H9 (cell line): ENCODE measurements around the gene UXT. TPM values are rescaled to one million over a fixed set of nuclear protein-coding genes. Genes with fewer than 3 reads are reported as not detected.

Experiments used
- DNase-seq: peaks from one replicate; pipeline ENCODE4 v3.0.0-alpha.2; 2017
- H2AFZ ChIP-seq: one replicate; pipeline ENCODE4 v1.6.1; 2013; ENCODE audit warnings: mild to moderate bottlenecking, low read length, control low read depth, moderate library complexity
- H2AK5ac ChIP-seq: 2 replicates; pipeline ENCODE4 v1.6.1; 2013; ENCODE audit warnings: low read length, control low read depth, mixed read lengths; ENCODE audit not compliant: insufficient read length
- H2BK120ac ChIP-seq: one replicate; pipeline ENCODE4 v1.6.1; 2013; ENCODE audit warnings: low read depth, mild to moderate bottlenecking, low read length, control low read depth, inconsistent platforms; ENCODE audit not compliant: poor library complexity, severe bottlenecking
- H2BK12ac ChIP-seq: 2 replicates; pipeline ENCODE4 v1.6.1; 2013; ENCODE audit warnings: low read length, control low read depth, mixed read lengths, low read depth; ENCODE audit not compliant: insufficient read length
- H2BK15ac ChIP-seq: 2 replicates; pipeline ENCODE4 v1.6.1; 2013; ENCODE audit warnings: low read depth, low read length, control low read depth
- H2BK20ac ChIP-seq: one replicate; pipeline ENCODE4 v1.6.1; 2013; ENCODE audit warnings: low read depth, mild to moderate bottlenecking, low read length, control low read depth, inconsistent platforms; ENCODE audit not compliant: poor library complexity, severe bottlenecking
- H2BK5ac ChIP-seq: 2 replicates; pipeline ENCODE4 v1.6.1; 2013; ENCODE audit warnings: low read length, control low read depth, mixed read lengths; ENCODE audit not compliant: insufficient read length
- H3K14ac ChIP-seq: 2 replicates; pipeline ENCODE4 v1.6.1; 2013; ENCODE audit warnings: low read length, control low read depth; ENCODE audit not compliant: insufficient read depth
- H3K18ac ChIP-seq: 2 replicates; pipeline ENCODE4 v1.6.1; 2013; ENCODE audit warnings: low read depth, mild to moderate bottlenecking, mixed read lengths, low read length, control low read depth; ENCODE audit not compliant: insufficient read length
- H3K23ac ChIP-seq: 2 replicates; pipeline ENCODE4 v1.6.1; 2013; ENCODE audit warnings: low read length, control low read depth, mixed read lengths, low read depth; ENCODE audit not compliant: insufficient read length
- H3K23me2 ChIP-seq: 2 replicates; pipeline ENCODE4 v1.6.1; 2013; ENCODE audit warnings: low read depth, mild to moderate bottlenecking, mixed read lengths, low read length, control low read depth; ENCODE audit not compliant: insufficient read length, poor library complexity, severe bottlenecking
- H3K27ac ChIP-seq: 2 replicates; pipeline ENCODE4 v1.5.1; 2013; ENCODE audit warnings: low read length, control low read depth, mixed read lengths, low read depth; ENCODE audit not compliant: insufficient read length
- H3K27me3 ChIP-seq: 2 replicates; pipeline ENCODE4 v1.6.1; 2013; ENCODE audit warnings: low read length, control low read depth, inconsistent platforms; ENCODE audit not compliant: insufficient read depth
- H3K4ac ChIP-seq: 2 replicates; pipeline ENCODE4 v1.6.1; 2013; ENCODE audit warnings: low read depth, mild to moderate bottlenecking, control low read depth, inconsistent platforms, low read length, moderate library complexity
- H3K4me1 ChIP-seq: 2 replicates; pipeline ENCODE4 v1.6.1; 2013; ENCODE audit warnings: low read length, control low read depth, inconsistent platforms; ENCODE audit not compliant: insufficient read depth
- H3K4me2 ChIP-seq: 2 replicates; pipeline ENCODE4 v1.6.1; 2013; ENCODE audit warnings: low read length, control low read depth, mixed read lengths; ENCODE audit not compliant: insufficient read length, insufficient read depth
- H3K56ac ChIP-seq: 2 replicates; pipeline ENCODE4 v1.6.1; 2013; ENCODE audit warnings: low read depth, mild to moderate bottlenecking, mixed read lengths, low read length, control low read depth; ENCODE audit not compliant: insufficient read length
- H3K79me1 ChIP-seq: 2 replicates; pipeline ENCODE4 v1.6.1; 2013; ENCODE audit warnings: low read depth, mild to moderate bottlenecking, moderate library complexity, low read length, control low read depth, inconsistent platforms; ENCODE audit not compliant: insufficient read depth, poor library complexity, severe bottlenecking
- H3K79me2 ChIP-seq: 2 replicates; pipeline ENCODE4 v1.6.1; 2013; ENCODE audit warnings: low read length, control low read depth, inconsistent platforms; ENCODE audit not compliant: insufficient read depth
- H3K9ac ChIP-seq: 2 replicates; pipeline ENCODE4 v1.6.1; 2013; ENCODE audit warnings: low read length, control low read depth, mixed read lengths; ENCODE audit not compliant: insufficient read length; ENCODE audit errors: extremely low read depth
- H3K9me3 ChIP-seq: one replicate; pipeline ENCODE4 v1.6.1; 2013; ENCODE audit warnings: low read depth, low read length, inconsistent platforms; ENCODE audit not compliant: control insufficient read depth
- H3T11ph ChIP-seq: one replicate; pipeline ENCODE4 v1.6.1; 2013; ENCODE audit warnings: mild to moderate bottlenecking, low read length, control low read depth, inconsistent platforms
- H4K20me1 ChIP-seq: one replicate; pipeline ENCODE4 v1.6.1; 2013; ENCODE audit not compliant: control insufficient read depth, insufficient read length, insufficient read depth
- H4K5ac ChIP-seq: 2 replicates; pipeline ENCODE4 v1.6.1; 2013; ENCODE audit warnings: low read depth, mild to moderate bottlenecking, mixed read lengths, low read length, control low read depth; ENCODE audit not compliant: insufficient read length
- H4K8ac ChIP-seq: replicated peaks from 2 replicates; pipeline ENCODE4 v1.6.1; 2013; ENCODE audit warnings: low read length, control low read depth, mixed read lengths, low read depth; ENCODE audit not compliant: insufficient read length
- H4K91ac ChIP-seq: 2 replicates; pipeline ENCODE4 v1.6.1; 2013; ENCODE audit warnings: low read depth, mild to moderate bottlenecking, moderate library complexity, mixed read lengths, low read length, control low read depth; ENCODE audit not compliant: insufficient read length
- H3K27ac Mint-ChIP-seq, 3 experiments: 2 replicates in 2 of 3; 3 replicates in 1 of 3; pipeline ENCODE4 v1.8.0; 2020 to 2021; ENCODE audit warnings: mixed read lengths in 3 of 3, mild to moderate bottlenecking in 1 of 3, moderate library complexity in 1 of 3
- H3K27me3 Mint-ChIP-seq: 2 replicates; pipeline ENCODE4 v1.8.0; 2021; ENCODE audit warnings: low read depth, mild to moderate bottlenecking, moderate library complexity, mixed read lengths
- H3K36me3 Mint-ChIP-seq, 3 experiments: 2 replicates in 2 of 3; 3 replicates in 1 of 3; pipeline ENCODE4 v1.8.0; 2020 to 2021; ENCODE audit warnings: low read depth in 3 of 3, mixed read lengths in 3 of 3; ENCODE audit not compliant: insufficient read depth in 1 of 3
- H3K4me1 Mint-ChIP-seq, 2 experiments: 2 replicates each; pipeline ENCODE4 v1.8.0; 2020; ENCODE audit warnings: mixed read lengths in 2 of 2
- H3K4me3 Mint-ChIP-seq, 2 experiments: 2 replicates in 1 of 2; 3 replicates in 1 of 2; pipeline ENCODE4 v1.8.0; 2020 to 2021; ENCODE audit warnings: mild to moderate bottlenecking in 2 of 2, mixed read lengths in 2 of 2, moderate library complexity in 1 of 2
- H3K9me3 Mint-ChIP-seq, 2 experiments: 2 replicates in 1 of 2; 3 replicates in 1 of 2; pipeline ENCODE4 v1.8.0; 2020; ENCODE audit warnings: mild to moderate bottlenecking in 2 of 2, mixed read lengths in 2 of 2, moderate library complexity in 1 of 2
- WGBS: extraction: QIAGEN DNeasy Blood & Tissue Kit; methylation state at CpG from one replicate; pipeline ENCODE4 v1.1.7; 2013; ENCODE audit warnings: missing lambda C conversion rate, low lambda C conversion rate, mixed read lengths; ENCODE audit not compliant: insufficient read length; ENCODE audit errors: extremely low coverage; 5-methylcytosine and 5-hydroxymethylcytosine counted together
- total RNA-seq: library from RNA; stranded (reverse); gene quantifications from 2 replicates; pipeline ENCODE4 v1.2.1, GENCODE V29; 2021
- TF ChIP-seq, protein P1 (sequence below): fragments of 200-600 bp; sonication (generic); conservative IDR thresholded peaks from 3 replicates; pipeline ENCODE4 v1.8.0; 2021; ENCODE audit warnings: antibody characterized with exemption, mild to moderate bottlenecking

The UXT gene
- total RNA-seq, 1 experiment from 2014 or later = 95.1 TPM

DNA sequence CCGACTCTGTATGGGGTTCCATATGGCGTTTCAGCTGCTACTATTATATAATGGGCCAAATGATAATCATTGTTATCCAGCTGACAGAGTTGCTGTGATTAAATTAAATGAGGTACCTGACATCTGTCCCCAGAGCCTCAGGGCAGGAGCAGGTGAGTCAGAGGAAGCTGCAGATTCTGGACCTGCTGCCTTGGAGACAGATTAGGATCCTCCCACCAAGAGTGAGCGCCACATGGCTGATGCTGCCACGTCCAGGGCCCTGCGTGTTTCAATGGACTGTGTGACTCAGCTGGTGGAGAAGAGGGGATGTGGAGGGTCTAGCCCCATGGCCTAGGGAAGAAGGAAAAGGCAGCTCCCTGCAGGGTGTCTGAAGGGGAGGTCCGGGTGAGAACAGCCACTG lies 28.3 kb upstream of the UXT start:
- Histone ChIP-seq H3K56ac (no peak overlapping the region), H3K14ac (no peak overlapping the region), H3K23ac (no peak overlapping the region), H3K4me2 (no peak overlapping the region), H3K4me1 (no peaks in the 10 kb centered on the region), H2BK12ac (no peak overlapping the region), H3K23me2 (no peaks in the 10 kb centered on the region), H4K8ac (no peak overlapping the region), H2BK120ac (no peak overlapping the region), H3T11ph (no peak overlapping the region), H4K20me1 (no peaks in the 10 kb centered on the region), H2BK5ac (no peak overlapping the region), H2AFZ (no peak overlapping the region), H3K18ac (no peak overlapping the region), H4K91ac (no peak overlapping the region), H2AK5ac (no peak overlapping the region), H2BK20ac (no peak overlapping the region), H2BK15ac (no peak overlapping the region), H4K5ac (no peak overlapping the region), H3K79me1 (no peaks in the 10 kb centered on the region), H3K27ac (no peak overlapping the region), H3K9me3 (peaks cover 46% of the 10 kb centered on the region), H3K9ac (no peak overlapping the region), H3K27me3 (no peaks in the 10 kb centered on the region), H3K4ac (no peak overlapping the region), H3K79me2 (no peaks in the 10 kb centered on the region)
- Mint-ChIP-seq H3K4me3 (no peak overlapping the region), H3K9me3 (peaks cover 65 to 72% of the 10 kb centered on the region in 2 experiments), H3K27me3 (peaks cover 4% of the 10 kb centered on the region), H3K27ac (no peak overlapping the region), H3K36me3 (no peaks in the 10 kb centered on the region; a peak in 2 of 7 replicates), H3K4me1 (no peaks in the 10 kb centered on the region)
- TF ChIP-seq, protein P1, sequence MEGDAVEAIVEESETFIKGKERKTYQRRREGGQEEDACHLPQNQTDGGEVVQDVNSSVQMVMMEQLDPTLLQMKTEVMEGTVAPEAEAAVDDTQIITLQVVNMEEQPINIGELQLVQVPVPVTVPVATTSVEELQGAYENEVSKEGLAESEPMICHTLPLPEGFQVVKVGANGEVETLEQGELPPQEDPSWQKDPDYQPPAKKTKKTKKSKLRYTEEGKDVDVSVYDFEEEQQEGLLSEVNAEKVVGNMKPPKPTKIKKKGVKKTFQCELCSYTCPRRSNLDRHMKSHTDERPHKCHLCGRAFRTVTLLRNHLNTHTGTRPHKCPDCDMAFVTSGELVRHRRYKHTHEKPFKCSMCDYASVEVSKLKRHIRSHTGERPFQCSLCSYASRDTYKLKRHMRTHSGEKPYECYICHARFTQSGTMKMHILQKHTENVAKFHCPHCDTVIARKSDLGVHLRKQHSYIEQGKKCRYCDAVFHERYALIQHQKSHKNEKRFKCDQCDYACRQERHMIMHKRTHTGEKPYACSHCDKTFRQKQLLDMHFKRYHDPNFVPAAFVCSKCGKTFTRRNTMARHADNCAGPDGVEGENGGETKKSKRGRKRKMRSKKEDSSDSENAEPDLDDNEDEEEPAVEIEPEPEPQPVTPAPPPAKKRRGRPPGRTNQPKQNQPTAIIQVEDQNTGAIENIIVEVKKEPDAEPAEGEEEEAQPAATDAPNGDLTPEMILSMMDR = no peak
- WGBS = no CpG with 5 or more reads among the region's 6 CpGs
- no peak for DNase-seq
